ENCODE results near the gene BLOC1S1.

DNA sequence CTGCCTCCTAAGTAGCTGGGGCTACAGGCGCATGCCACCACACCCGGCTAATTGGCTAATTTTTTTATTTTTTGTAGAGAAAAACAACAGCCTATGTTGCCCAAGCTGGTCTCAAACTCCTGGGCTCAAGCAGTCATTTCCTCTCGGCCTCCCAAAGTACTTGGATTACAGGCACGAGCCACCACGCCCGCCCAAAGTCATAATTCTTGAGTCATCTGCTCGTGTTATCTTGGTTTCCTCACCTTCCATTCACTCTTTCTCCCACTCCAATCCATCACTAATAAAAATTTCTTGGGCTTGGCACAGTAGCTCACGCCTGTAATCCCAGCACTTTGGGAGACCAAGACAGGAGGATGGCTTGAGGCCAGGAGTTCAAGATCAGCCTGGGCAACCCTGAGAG lies 40.2 kb upstream of the BLOC1S1 start:
- no peak for TF ChIP-seq POLR2AphosphoS5 (IDR thresholded peaks at IDR 0.05; ENCODE audit: insufficient read depth in 1 of 2, low read depth in 1 of 2)
- TF ChIP-seq POLR2A (IDR thresholded peaks at IDR 0.05) = no peak

Measured in vagina (tissue), 2 donors.